KMS-11 (cell line): ENCODE data around the gene MAST4.

ENCODE experiments used
- H2AFZ ChIP-seq: fragments of 200-600 bp; sonication (generic); 2 replicates; pipeline ENCODE4 v1.6.1; 2016; ENCODE audit warnings: antibody characterized with exemption, mixed run types, low read depth
- H3K27ac ChIP-seq: fragments of 200-600 bp; sonication (generic); 2 replicates; pipeline ENCODE4 v1.6.1; 2016; ENCODE audit warnings: mild to moderate bottlenecking, mixed run types
- H3K27me3 ChIP-seq: fragments of 200-600 bp; sonication (generic); 2 replicates; pipeline ENCODE4 v1.6.1; 2017; ENCODE audit warnings: mild to moderate bottlenecking, low read depth, mixed run types, moderate library complexity; ENCODE audit not compliant: insufficient read depth
- H3K36me3 ChIP-seq: fragments of 200-600 bp; sonication (generic); 2 replicates; pipeline ENCODE4 v1.6.1; 2017; ENCODE audit warnings: mild to moderate bottlenecking, mixed run types; ENCODE audit not compliant: insufficient read depth
- H3K4me1 ChIP-seq: fragments of 200-600 bp; sonication (generic); 2 replicates; pipeline ENCODE4 v1.6.1; 2016; ENCODE audit warnings: mild to moderate bottlenecking, low read depth, mixed run types; ENCODE audit not compliant: poor library complexity, severe bottlenecking
- H3K4me2 ChIP-seq: fragments of 200-600 bp; sonication (generic); 2 replicates; pipeline ENCODE4 v1.7.0; 2016; ENCODE audit warnings: mild to moderate bottlenecking, mixed run types
- H3K4me3 ChIP-seq: fragments of 200-600 bp; sonication (generic); IDR thresholded peaks from 2 replicates; pipeline ENCODE4 v1.6.1; 2017; ENCODE audit warnings: low read depth, low read length, mixed read lengths; ENCODE audit not compliant: insufficient read depth
- H3K79me2 ChIP-seq: fragments of 200-600 bp; sonication (generic); 2 replicates; pipeline ENCODE4 v1.6.1; 2016; ENCODE audit warnings: low read depth, mixed run types; ENCODE audit not compliant: insufficient read depth
- H3K9ac ChIP-seq: fragments of 200-600 bp; sonication (generic); 2 replicates; pipeline ENCODE4 v1.6.1; 2016; ENCODE audit warnings: mild to moderate bottlenecking, mixed run types
- H4K20me1 ChIP-seq: fragments of 200-600 bp; sonication (generic); 2 replicates; pipeline ENCODE4 v1.6.1; 2016; ENCODE audit warnings: mild to moderate bottlenecking, mixed run types; ENCODE audit not compliant: insufficient read depth
- TF ChIP-seq, protein P1 (sequence below): fragments of 200-600 bp; sonication (generic); conservative IDR thresholded peaks from 2 replicates; pipeline ENCODE4 v1.6.1; 2017; ENCODE audit warnings: low read depth, mild to moderate bottlenecking, antibody characterized with exemption, low read length, moderate library complexity, mixed read lengths

Gene MAST4

DNA sequence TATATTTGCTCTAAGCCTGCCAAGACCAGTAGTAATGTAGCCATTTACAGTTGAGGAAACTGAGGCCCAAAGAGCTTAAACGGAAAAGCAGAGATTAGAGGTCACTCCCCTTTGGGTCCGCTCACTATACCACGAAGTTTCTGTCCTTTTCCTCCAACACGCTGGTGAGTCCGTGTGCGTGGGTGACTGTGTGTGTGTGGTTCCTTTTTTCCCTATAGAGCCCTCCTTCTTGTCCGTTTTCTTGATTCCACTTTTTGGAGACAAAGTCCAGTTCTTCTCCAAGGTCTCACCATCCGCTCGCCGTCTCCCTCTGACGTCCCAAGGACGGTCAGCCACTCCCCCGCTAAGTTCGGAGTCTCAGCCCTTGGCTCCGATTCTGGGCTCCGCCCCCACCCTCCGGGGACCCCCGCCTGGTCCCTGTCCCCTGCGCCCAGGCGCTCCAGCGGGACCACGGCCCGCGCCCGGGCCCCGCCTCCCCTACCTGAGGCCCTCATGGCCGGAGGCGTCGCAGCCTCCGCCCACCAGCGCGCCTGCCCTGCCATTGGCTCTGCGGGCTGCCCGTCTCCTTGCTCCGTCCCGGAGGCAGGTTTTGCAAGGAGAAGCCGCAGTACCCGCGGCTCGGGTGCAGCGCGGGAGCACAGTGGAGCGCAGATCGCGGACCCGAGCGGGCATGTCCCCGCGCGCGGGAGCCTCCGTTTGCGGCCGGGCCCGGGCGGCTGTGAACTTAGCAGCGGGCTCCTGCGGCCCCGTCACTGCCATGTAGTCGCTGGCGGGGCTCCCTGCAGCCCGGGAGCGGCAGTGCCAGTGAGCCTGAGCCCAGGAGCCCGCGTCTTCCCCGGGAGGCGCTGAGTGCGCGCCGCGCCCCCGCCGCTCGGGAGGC lies at the start of gene MAST4:
Gene MAST4 (plus strand): TSS at position 638 of the 880 bp plus-strand sequence. CDS start 263 bp downstream, outside the sequence.
- Histone ChIP-seq H3K27ac (no peak within 1 kb of the TSS), H3K9ac (peak within 1 kb of the TSS; percentile 33; the same call in 1 of the 2 replicates)

DNA sequence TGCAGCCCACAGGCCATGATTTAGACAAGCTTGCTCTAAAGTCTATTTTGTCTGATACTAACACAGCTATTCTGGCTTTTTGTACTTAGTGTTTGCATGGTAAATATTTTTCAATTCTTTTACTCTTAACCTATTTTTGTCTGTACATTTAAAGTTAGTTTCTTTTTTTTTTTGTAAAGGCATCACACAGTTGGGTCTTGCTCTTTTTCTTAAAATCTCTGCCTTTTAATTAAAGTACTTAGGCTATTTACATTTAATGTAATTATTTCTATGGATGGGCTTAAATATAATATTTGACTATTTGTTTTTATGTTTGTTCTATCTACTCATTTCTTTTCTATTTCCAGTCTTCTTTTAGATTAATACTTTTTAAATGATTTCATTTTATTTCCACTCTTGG lies 49.7 kb upstream of the MAST4 start:
- no peaks in the 10 kb centered on the region for H3K27me3 ChIP-seq
- no peak overlapping the region for H3K27ac ChIP-seq
- TF ChIP-seq, protein P1, sequence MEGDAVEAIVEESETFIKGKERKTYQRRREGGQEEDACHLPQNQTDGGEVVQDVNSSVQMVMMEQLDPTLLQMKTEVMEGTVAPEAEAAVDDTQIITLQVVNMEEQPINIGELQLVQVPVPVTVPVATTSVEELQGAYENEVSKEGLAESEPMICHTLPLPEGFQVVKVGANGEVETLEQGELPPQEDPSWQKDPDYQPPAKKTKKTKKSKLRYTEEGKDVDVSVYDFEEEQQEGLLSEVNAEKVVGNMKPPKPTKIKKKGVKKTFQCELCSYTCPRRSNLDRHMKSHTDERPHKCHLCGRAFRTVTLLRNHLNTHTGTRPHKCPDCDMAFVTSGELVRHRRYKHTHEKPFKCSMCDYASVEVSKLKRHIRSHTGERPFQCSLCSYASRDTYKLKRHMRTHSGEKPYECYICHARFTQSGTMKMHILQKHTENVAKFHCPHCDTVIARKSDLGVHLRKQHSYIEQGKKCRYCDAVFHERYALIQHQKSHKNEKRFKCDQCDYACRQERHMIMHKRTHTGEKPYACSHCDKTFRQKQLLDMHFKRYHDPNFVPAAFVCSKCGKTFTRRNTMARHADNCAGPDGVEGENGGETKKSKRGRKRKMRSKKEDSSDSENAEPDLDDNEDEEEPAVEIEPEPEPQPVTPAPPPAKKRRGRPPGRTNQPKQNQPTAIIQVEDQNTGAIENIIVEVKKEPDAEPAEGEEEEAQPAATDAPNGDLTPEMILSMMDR = no peak
- no peak overlapping the region for H3K9ac ChIP-seq
- no peaks in the 10 kb centered on the region for H3K79me2 ChIP-seq
- no peak overlapping the region for H2AFZ ChIP-seq
- no peaks in the 10 kb centered on the region for H3K36me3 ChIP-seq
- no peak overlapping the region for H3K4me3 ChIP-seq
- no peaks in the 10 kb centered on the region for H3K4me1 ChIP-seq
- H3K4me2 ChIP-seq = no peak overlapping the region
- H4K20me1 ChIP-seq = no peaks in the 10 kb centered on the region

More for the DNA sequence above, at the start of gene MAST4:
- Histone ChIP-seq H3K4me3 (no peak within 1 kb of the TSS), H3K4me1 (peaks cover 10% of the 10 kb centered on the region), H3K4me2 (peak within 1 kb of the TSS; percentile 76), H4K20me1 (no peaks in the 10 kb centered on the region), H3K27me3 (no peaks in the 10 kb centered on the region), H3K36me3 (no peaks in the 10 kb centered on the region), H3K79me2 (no peaks in the 10 kb centered on the region), H2AFZ (peak within 1 kb of the TSS; percentile 99)
- TF ChIP-seq, protein P1 = no peak

DNA sequence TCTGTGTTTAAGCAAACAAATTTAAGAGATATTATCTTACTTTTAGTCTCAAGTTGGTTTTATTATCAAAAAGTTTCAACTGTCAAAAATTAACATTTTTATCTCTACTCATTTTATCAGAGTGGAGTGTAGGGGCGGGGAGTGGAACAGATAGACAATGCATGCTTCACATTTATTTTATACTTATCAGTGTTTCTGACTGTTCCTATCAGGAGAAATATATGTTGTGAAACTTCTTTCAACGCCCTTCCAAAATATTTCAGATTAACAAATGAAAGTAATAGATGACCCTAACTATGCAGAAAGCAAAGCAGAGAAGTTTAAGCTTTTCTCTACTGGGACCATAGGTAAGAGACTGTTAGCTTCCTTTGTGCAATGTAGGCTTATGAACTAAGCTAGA lies 44.9 kb upstream of the MAST4 start:
- no peak overlapping the region for H2AFZ ChIP-seq
- H4K20me1 ChIP-seq = no peaks in the 10 kb centered on the region
- H3K27me3 ChIP-seq = no peaks in the 10 kb centered on the region
- H3K27ac ChIP-seq = no peak overlapping the region
- H3K4me1 ChIP-seq = peaks cover 28% of the 10 kb centered on the region
- no peak overlapping the region for H3K9ac ChIP-seq
- H3K4me2 ChIP-seq = no peak overlapping the region
- no peak overlapping the region for H3K4me3 ChIP-seq
- H3K79me2 ChIP-seq = no peaks in the 10 kb centered on the region
- TF ChIP-seq, protein P1 = no peak
- no peaks in the 10 kb centered on the region for H3K36me3 ChIP-seq

- Histone ChIP-seq H3K4me3 (no peak overlapping the region), H3K27me3 (no peaks in the 10 kb centered on the region), H3K9ac (no peak overlapping the region), H3K4me2 (no peak overlapping the region), H2AFZ (no peak overlapping the region), H3K27ac (no peak overlapping the region), H4K20me1 (no peaks in the 10 kb centered on the region), H3K4me1 (peaks cover 28% of the 10 kb centered on the region), H3K36me3 (no peaks in the 10 kb centered on the region), H3K79me2 (no peaks in the 10 kb centered on the region)
- TF ChIP-seq, protein P1 = no peak
Measured at GRCh38 chr5:66551945-66552344, 44.2 kb upstream of the MAST4 start.
